B cell (primary cell): Measurements from ENCODE around the gene RALY. TPM values are rescaled to one million over a fixed set of nuclear protein-coding genes. Genes with fewer than 3 reads are reported as not detected.

ENCODE experiments used
- ATAC-seq: fragments of 200-7000 bp; cut with Tn5 transposase; one replicate; pipeline ENCODE4 v1.10.0; 2021; ENCODE audit warnings: low read depth, mild to moderate bottlenecking, moderate number of reproducible peaks, moderate library complexity
- CTCF ChIA-PET: fragments of 350-600 bp; sonication (Branson Sonifier 250); formaldehyde crosslinking; loops from one replicate; lab custom pipeline; 2021; ENCODE audit warnings: antibody characterized with exemption, inconsistent platforms; lab: Charles Lee
- POLR2A ChIA-PET: fragments of 350-600 bp; sonication (Branson Sonifier 250); formaldehyde crosslinking; loops from one replicate; lab custom pipeline; 2021; ENCODE audit warnings: antibody characterized with exemption; lab: Charles Lee
- DNase-seq: peaks from one replicate; pipeline ENCODE4 v3.0.0; 2013
- H2AFZ ChIP-seq: 2 replicates; pipeline ENCODE4 v1.6.1; 2012; ENCODE audit warnings: mild to moderate bottlenecking, low read depth, low read length; ENCODE audit not compliant: insufficient read depth, poor library complexity, severe bottlenecking
- H3K27ac ChIP-seq, 2 donors: 1 replicate in 1 of 2; 2 replicates in 1 of 2; pipeline ENCODE4 v1.5.1; 2012 to 2013; ENCODE audit warnings: low read length in 2 of 2, mild to moderate bottlenecking in 2 of 2, moderate library complexity in 1 of 2
- H3K27me3 ChIP-seq, 4 experiments: fragments of 200-600 bp in 1 of 4; sonication (generic) in 1 of 4; replicated peaks in 1 of 4; 1 replicate in 2 of 4; 2 replicates in 2 of 4; pipeline versions ENCODE4 v1.6.1 to v1.7.0; 2013 to 2016; ENCODE audit warnings: low read length in 3 of 4, mild to moderate bottlenecking in 2 of 4, mixed read lengths in 1 of 4, moderate library complexity in 1 of 4; ENCODE audit not compliant: insufficient read depth in 4 of 4, control insufficient read depth in 3 of 4; ENCODE audit errors: control extremely low read depth in 1 of 4
- H3K36me3 ChIP-seq, 2 experiments: replicated peaks in 1 of 2; 1 replicate in 1 of 2; 2 replicates in 1 of 2; pipeline versions ENCODE4 v1.6.1 to v1.7.1; 2013; ENCODE audit warnings: low read length in 1 of 2; ENCODE audit not compliant: insufficient read depth in 2 of 2, control insufficient read depth in 1 of 2; ENCODE audit errors: control extremely low read depth in 1 of 2, extremely low read depth in 1 of 2
- H3K4me1 ChIP-seq, 2 donors: fragments of 200-600 bp in 1 of 2; sonication (generic) in 1 of 2; 1 replicate in 1 of 2; 2 replicates in 1 of 2; pipeline versions ENCODE4 v1.5.1 to v1.6.1; 2013 to 2017; ENCODE audit warnings: low read length in 2 of 2; ENCODE audit not compliant: control insufficient read depth in 2 of 2, insufficient read depth in 2 of 2
- H3K4me2 ChIP-seq: replicated peaks from 2 replicates; pipeline ENCODE3; 2012; ENCODE audit warnings: mild to moderate bottlenecking, low read depth, low read length; ENCODE audit not compliant: poor library complexity, severe bottlenecking
- H3K4me3 ChIP-seq, 5 experiments: fragments of 200-600 bp in 1 of 5; sonication (generic) in 1 of 5; 1 replicate in 3 of 5; 2 replicates in 2 of 5; pipeline versions ENCODE4 v1.5.1 to v1.7.0; 2011 to 2016; ENCODE audit warnings: low read length in 4 of 5, mild to moderate bottlenecking in 4 of 5, low read depth in 2 of 5, control low read depth in 1 of 5, moderate library complexity in 1 of 5; ENCODE audit not compliant: insufficient read depth in 1 of 5; ENCODE audit errors: control extremely low read depth in 1 of 5, extremely low read depth in 1 of 5
- H3K79me2 ChIP-seq: fragments of 200-600 bp; sonication (generic); one replicate; pipeline ENCODE4 v1.6.0; 2016; ENCODE audit warnings: low read length; ENCODE audit not compliant: control insufficient read depth, insufficient read depth
- H3K9ac ChIP-seq: fragments of 200-600 bp; sonication (generic); 2 replicates; pipeline ENCODE4 v1.6.1; 2017; ENCODE audit warnings: mild to moderate bottlenecking, low read length, moderate library complexity
- H3K9me3 ChIP-seq, 3 donors: one replicate each; pipeline versions ENCODE4 v1.6.1 to v1.7.1; 2013; ENCODE audit warnings: low read length in 2 of 3; ENCODE audit not compliant: control insufficient read depth in 2 of 3, insufficient read depth in 1 of 3; ENCODE audit errors: control extremely low read depth in 1 of 3
- H4K20me1 ChIP-seq: 2 replicates; pipeline ENCODE4 v1.6.0; 2012; ENCODE audit warnings: mild to moderate bottlenecking, low read length; ENCODE audit not compliant: insufficient read depth, control insufficient read depth, poor library complexity, severe bottlenecking
- H3K27ac Mint-ChIP-seq: one replicate; pipeline ENCODE4 v1.8.0; 2021; ENCODE audit warnings: mixed read lengths
- H3K27me3 Mint-ChIP-seq: one replicate; pipeline ENCODE4 v1.8.0; 2021; ENCODE audit warnings: mixed read lengths
- H3K4me1 Mint-ChIP-seq: one replicate; pipeline ENCODE4 v1.8.0; 2021; ENCODE audit warnings: mixed read lengths
- H3K4me3 Mint-ChIP-seq: one replicate; pipeline ENCODE4 v1.8.0; 2021; ENCODE audit warnings: mixed read lengths
- H3K9me3 Mint-ChIP-seq: one replicate; pipeline ENCODE4 v1.8.0; 2022; ENCODE audit warnings: mixed read lengths; ENCODE audit not compliant: insufficient read depth
- CTCF ChIP-seq: fragments of 200-600 bp; IDR thresholded peaks from one replicate; pipeline ENCODE4 v1.8.0; 2022; ENCODE audit warnings: antibody characterized with exemption, mild to moderate bottlenecking
- EZH2 ChIP-seq: IDR thresholded peaks from 2 replicates; pipeline ENCODE4 v1.6.1; 2012; ENCODE audit warnings: borderline replicate concordance, low read depth, mild to moderate bottlenecking, moderate library complexity, low read length; ENCODE audit not compliant: insufficient read depth, poor library complexity, severe bottlenecking
- WGBS: methylation state at CpG from one replicate; pipeline ENCODE4 v1.1.5; 2013; ENCODE audit warnings: missing lambda C conversion rate; ENCODE audit not compliant: insufficient coverage; 5-methylcytosine and 5-hydroxymethylcytosine counted together
- intact Hi-C: fragments of 100-400 bp; cut with micrococcal nuclease; formaldehyde crosslinking; loops from one replicate; pipeline ENCODE4 v1.10.0; 2022
- polyA plus RNA-seq: library from polyadenylated mRNA; depleted of rRNA; stranded (reverse); fragments of >200 nt; gene quantifications from 2 replicates; pipeline ENCODE4 v1.2.3, GENCODE V29; 2012
- total RNA-seq, 2 donors: library from RNA; stranded (reverse); fragments of 120-200 nt in 1 of 2; gene quantifications; 1 replicate in 1 of 2; 2 replicates in 1 of 2; pipeline versions ENCODE4 v1.2.3 to v1.2.4, GENCODE V29; 2013 to 2022

RALY gene
- total and polyA plus RNA-seq, 2 donors (not counting 1 experiment from before 2014, with no cell fraction given): 89.8 to 94.4 TPM

- intact Hi-C loops: no loop called here
- no peak for ATAC-seq
- Histone ChIP-seq H3K4me2 (no peak overlapping the region), H4K20me1 (peaks cover 100% of the 10 kb centered on the region), H3K4me1 (peaks cover 0 to 5% of the 10 kb centered on the region in 2 donors), H3K9me3 (no peaks in the 10 kb centered on the region), H3K36me3 (peaks cover 12 to 13% of the 10 kb centered on the region in 2 experiments), H3K4me3 (no peak overlapping the region), H3K79me2 (peaks cover 96% of the 10 kb centered on the region), H2AFZ (no peak overlapping the region), H3K27ac (no peak overlapping the region), H3K9ac (no peak overlapping the region), H3K27me3 (no peaks in the 10 kb centered on the region)
- CTCF ChIA-PET: no interaction called here
- Mint-ChIP-seq H3K4me1 (peaks cover 55% of the 10 kb centered on the region), H3K27me3 (no peaks in the 10 kb centered on the region), H3K9me3 (no peaks in the 10 kb centered on the region), H3K27ac (no peak overlapping the region), H3K4me3 (no peak overlapping the region)
- WGBS: 93% methylated on average over 2 of the region's 5 CpGs
- TF ChIP-seq CTCF (no peak), EZH2 (no peak)
- DNase-seq: no peak
- POLR2A ChIA-PET: no interaction called here
These were observed 52.4 kb downstream of the RALY start for GRCh38 chr20:34045930-34046725.

GRCh38 chr20:34047010-34047687 lies 53.4 kb downstream of the RALY start:
- TF ChIP-seq CTCF (no peak), EZH2 (no peak)
- Histone ChIP-seq H3K4me1 (peaks cover 0 to 5% of the 10 kb centered on the region in 2 donors), H4K20me1 (peaks cover 100% of the 10 kb centered on the region), H3K4me3 (no peak overlapping the region), H2AFZ (no peak overlapping the region), H3K27me3 (no peaks in the 10 kb centered on the region), H3K9ac (no peak overlapping the region), H3K27ac (no peak overlapping the region), H3K9me3 (no peaks in the 10 kb centered on the region), H3K36me3 (peaks cover 11 to 16% of the 10 kb centered on the region in 2 experiments), H3K79me2 (peaks cover 96% of the 10 kb centered on the region), H3K4me2 (no peak overlapping the region)
- DNase-seq: no peak
- POLR2A ChIA-PET: no interaction called here
- ATAC-seq: no peak
- H3K27me3 Mint-ChIP-seq: no peaks in the 10 kb centered on the region
- H3K4me1 Mint-ChIP-seq: peaks cover 56% of the 10 kb centered on the region
- no peaks in the 10 kb centered on the region for H3K9me3 Mint-ChIP-seq
- H3K27ac Mint-ChIP-seq: peak overlapping the region; percentile 13
- CTCF ChIA-PET: no interaction called here
- intact Hi-C loops: no loop called here
- 100% methylated on average over 4 of the region's 7 CpGs for WGBS
- no peak overlapping the region for H3K4me3 Mint-ChIP-seq
